ENCODE measurements around the gene RHAG.

The RHAG gene

GRCh38 chr6:49557177-49557576 lies 79.5 kb downstream of the RHAG start:
- no peak for DNase-seq (ENCODE audit: low read depth in 2 of 2)
- TF ChIP-seq CTCF (IDR thresholded peaks at IDR 0.05; ENCODE audit: low read depth, low read length) = no peak
- no peak overlapping the region for H3K4me3 ChIP-seq (replicated peaks in 1 of 2; ENCODE audit: low read depth in 2 of 2, low read length in 2 of 2)

- DNase-seq (ENCODE audit: low read depth in 2 of 2) = peak; percentile 55 to 75
- TF ChIP-seq CTCF (IDR thresholded peaks at IDR 0.05; ENCODE audit: low read depth, low read length) = no peak
- no peak overlapping the region for H3K4me3 ChIP-seq (replicated peaks in 1 of 2; ENCODE audit: low read depth in 2 of 2, low read length in 2 of 2)
Measured at GRCh38 chr6:49556429-49556837, 80.2 kb downstream of the RHAG start.

- H3K4me3 ChIP-seq (replicated peaks in 1 of 2; ENCODE audit: low read depth in 2 of 2, low read length in 2 of 2) = no peak overlapping the region
- no peak for DNase-seq (ENCODE audit: low read depth in 2 of 2)
- TF ChIP-seq CTCF (IDR thresholded peaks at IDR 0.05; ENCODE audit: low read depth, low read length) = no peak
Measured at GRCh38 chr6:49555951-49556350, 80.7 kb downstream of the RHAG start.

All from cardiac fibroblast (primary cell).